ENCODE measurements around the gene ASB18. TPM values are rescaled to one million over a fixed set of nuclear protein-coding genes. Genes with fewer than 3 reads are reported as not detected.

Gene ASB18
- polyA plus RNA-seq, 1 experiment, result not detected

- ChIA-PET POLR2A (no interaction called here), CTCF (interaction anchor here (0.6 kb wide), 1 partner anchor 10 kb away, joined by 4 read pairs; no protein-coding TSS in a partner anchor)
- H3K27me3 ChIP-seq (ENCODE audit: control insufficient read depth, insufficient read depth, low read length), result no peaks in the 10 kb centered on the region
- no peaks in the 10 kb centered on the region for H3K36me3 ChIP-seq (ENCODE audit: control insufficient read depth, insufficient read depth, low read length)
- DNase-seq (ENCODE audit: low read depth), result no peak
- no peak for TF ChIP-seq CTCF (IDR thresholded peaks at IDR 0.05; ENCODE audit: insufficient read depth, low read depth, low read length)
- H3K4me3 ChIP-seq (ENCODE audit: low read depth, low read length), result no peak overlapping the region
Measured at GRCh38 chr2:236252602-236253001, 11.6 kb downstream of the ASB18 start.

DNA sequence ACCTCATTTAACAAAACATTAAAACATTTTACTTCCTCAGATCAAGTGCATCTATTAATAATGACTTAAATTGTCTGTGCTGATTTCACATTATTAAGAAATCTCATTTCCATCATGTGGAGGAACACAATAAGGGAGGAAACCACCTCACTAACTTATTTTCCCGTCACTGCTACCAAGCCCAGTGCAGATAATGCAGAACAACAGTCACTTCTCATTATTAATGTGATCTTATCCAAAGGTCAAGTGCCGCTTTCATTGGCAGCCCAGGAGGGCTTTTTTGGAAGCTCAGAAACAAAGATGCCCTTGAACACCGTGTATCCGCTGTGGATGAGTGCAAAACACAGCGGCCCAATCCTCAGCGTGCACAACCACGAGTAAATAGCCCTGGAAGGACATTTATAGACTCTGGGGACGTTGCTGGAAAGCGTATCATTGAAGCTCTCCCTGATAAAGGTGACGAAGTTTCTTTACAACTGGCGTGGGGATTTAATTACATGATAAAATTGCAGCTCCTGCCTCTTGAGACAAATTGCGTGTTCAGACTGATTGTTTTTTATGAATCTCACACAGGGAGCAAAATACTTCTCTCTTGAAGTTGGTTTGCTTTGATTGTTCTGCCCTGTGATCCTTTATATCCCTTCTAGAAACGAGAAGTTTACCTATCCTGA is 13.2 kb downstream of the ASB18 start:
- no peaks in the 10 kb centered on the region for H3K27me3 ChIP-seq (ENCODE audit: control insufficient read depth, insufficient read depth, low read length)
- H3K4me3 ChIP-seq (ENCODE audit: low read depth, low read length), result no peak overlapping the region
- CTCF ChIA-PET, result no interaction called here
- no peak for DNase-seq (ENCODE audit: low read depth)
- no peaks in the 10 kb centered on the region for H3K36me3 ChIP-seq (ENCODE audit: control insufficient read depth, insufficient read depth, low read length)
- no peak for TF ChIP-seq CTCF (IDR thresholded peaks at IDR 0.05; ENCODE audit: insufficient read depth, low read depth, low read length)
- POLR2A ChIA-PET, result no interaction called here

DNA sequence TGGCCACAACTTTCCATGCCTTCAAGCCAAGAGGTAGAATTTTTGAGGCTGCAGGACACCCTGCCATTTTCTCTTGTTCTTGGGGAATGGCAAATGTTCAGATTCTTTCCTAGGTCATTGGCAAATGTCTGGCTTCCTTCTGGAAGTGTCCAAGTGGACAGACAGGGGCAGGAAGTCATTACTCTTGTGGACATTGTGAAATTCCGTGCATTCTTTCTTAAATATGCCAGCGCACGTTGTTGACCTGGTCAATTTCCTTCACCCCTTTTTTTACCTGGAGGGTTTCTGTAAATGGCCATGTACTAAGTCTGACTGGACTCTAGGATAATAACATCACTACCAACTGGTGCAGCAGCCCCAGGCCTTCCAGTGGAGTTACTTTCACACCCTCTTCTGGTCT is 13.9 kb downstream of the ASB18 start:
- CTCF ChIA-PET, result no interaction called here

DNA sequence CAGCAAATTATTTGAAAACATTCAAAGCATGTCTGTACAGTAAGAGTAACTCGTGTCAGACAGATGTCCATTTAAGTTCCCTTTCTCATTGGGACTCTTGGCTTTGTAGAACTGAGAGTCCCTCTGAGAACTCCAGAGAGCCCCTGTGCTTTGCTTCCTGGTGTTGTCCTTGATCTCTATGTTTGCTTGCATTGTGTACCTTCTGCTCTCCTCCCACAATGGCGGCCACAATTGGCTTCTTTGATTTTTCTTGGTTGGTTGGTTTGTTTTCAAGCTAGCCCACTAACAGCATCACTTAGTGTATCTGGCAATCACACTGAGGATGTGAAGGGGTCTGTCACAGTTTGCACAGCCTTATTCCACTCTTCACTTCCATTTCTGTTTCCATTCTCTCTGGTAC is 15.1 kb downstream of the ASB18 start:
- no peak for DNase-seq (ENCODE audit: low read depth)
- Histone ChIP-seq H3K4me3 (ENCODE audit: low read depth, low read length) (no peak overlapping the region), H3K27me3 (ENCODE audit: control insufficient read depth, insufficient read depth, low read length) (no peaks in the 10 kb centered on the region), H3K36me3 (ENCODE audit: control insufficient read depth, insufficient read depth, low read length) (no peaks in the 10 kb centered on the region)
- TF ChIP-seq CTCF (IDR thresholded peaks at IDR 0.05; ENCODE audit: insufficient read depth, low read depth, low read length), result no peak
- ChIA-PET POLR2A (no interaction called here), CTCF (no interaction called here)

More for the DNA sequence above, 13.9 kb downstream of the ASB18 start:
- POLR2A ChIA-PET, result no interaction called here
- no peak for DNase-seq (ENCODE audit: low read depth)
- no peak overlapping the region for H3K4me3 ChIP-seq (ENCODE audit: low read depth, low read length)
- TF ChIP-seq CTCF (IDR thresholded peaks at IDR 0.05; ENCODE audit: insufficient read depth, low read depth, low read length), result no peak
- no peaks in the 10 kb centered on the region for H3K27me3 ChIP-seq (ENCODE audit: control insufficient read depth, insufficient read depth, low read length)
- H3K36me3 ChIP-seq (ENCODE audit: control insufficient read depth, insufficient read depth, low read length), result no peaks in the 10 kb centered on the region

- POLR2A ChIA-PET, result no interaction called here
- no peak for TF ChIP-seq CTCF (IDR thresholded peaks at IDR 0.05; ENCODE audit: insufficient read depth, low read depth, low read length)
- Histone ChIP-seq H3K4me3 (ENCODE audit: low read depth, low read length) (no peak overlapping the region), H3K36me3 (ENCODE audit: control insufficient read depth, insufficient read depth, low read length) (no peaks in the 10 kb centered on the region), H3K27me3 (ENCODE audit: control insufficient read depth, insufficient read depth, low read length) (no peaks in the 10 kb centered on the region)
- DNase-seq (ENCODE audit: low read depth), result peak; percentile 25
- CTCF ChIA-PET, result no interaction called here
Measured at GRCh38 chr2:236246711-236247246, 17.4 kb downstream of the ASB18 start.

Measured in BJ (cell line).